ENCODE measurements around the gene DUOX2. TPM values are rescaled to one million over a fixed set of nuclear protein-coding genes. Genes with fewer than 3 reads are reported as not detected.

DUOX2 gene
- total and polyA plus RNA-seq, 2 donors (not counting 1 experiment from before 2014, with no cell fraction given) = 0.32 TPM; not detected in 1

GRCh38 chr15:45131510-45131909, 17.5 kb upstream of the DUOX2 start:
- peaks cover 21% of the 10 kb centered on the region for H3K4me1 Mint-ChIP-seq

More at GRCh38 chr15:45131510-45131909, 17.5 kb upstream of the DUOX2 start:
- no peak overlapping the region for H3K9ac ChIP-seq (ENCODE audit: low read length)
- Mint-ChIP-seq H3K27me3 (peaks cover 69% of the 10 kb centered on the region), H3K4me3 (no peak overlapping the region), H3K27ac (no peak overlapping the region), H3K9me3 (ENCODE audit: insufficient read depth) (no peaks in the 10 kb centered on the region)
- H3K79me2 ChIP-seq (ENCODE audit: control insufficient read depth, insufficient read depth, low read length) = no peaks in the 10 kb centered on the region
- H3K27ac ChIP-seq (ENCODE audit: low read length in 2 of 2) = no peak overlapping the region
- no peaks in the 10 kb centered on the region for H3K36me3 ChIP-seq (replicated peaks in 1 of 2; ENCODE audit: control extremely low read depth in 1 of 2, control insufficient read depth in 1 of 2, extremely low read depth in 1 of 2, insufficient read depth in 2 of 2, low read length in 1 of 2)
- peaks cover 27 to 36% of the 10 kb centered on the region in 2 donors for H3K4me1 ChIP-seq (ENCODE audit: control insufficient read depth in 2 of 2, insufficient read depth in 2 of 2, low read length in 2 of 2)
- H3K4me2 ChIP-seq (replicated peaks; ENCODE audit: low read depth, low read length, poor library complexity, severe bottlenecking) = no peak overlapping the region
- ChIA-PET CTCF (interaction anchor here (1.0 to 6.1 kb wide), 4 partner anchors 8 to 163 kb away, joined by 3 to 33 read pairs (median 4); no protein-coding TSS in a partner anchor), POLR2A (no interaction called here)
- H3K4me3 ChIP-seq (ENCODE audit: control extremely low read depth in 1 of 5, extremely low read depth in 1 of 5, insufficient read depth in 1 of 5, low read depth in 2 of 5, low read length in 4 of 5) = no peak overlapping the region
- DNase-seq (no peak), ATAC-seq (ENCODE audit: low read depth) (no peak)
- intact Hi-C loops (cut with micrococcal nuclease) = no loop called here
- H3K27me3 ChIP-seq (replicated peaks in 1 of 4; ENCODE audit: control extremely low read depth in 1 of 4, control insufficient read depth in 3 of 4, insufficient read depth in 4 of 4, low read length in 3 of 4) = peaks cover 0 to 74% (median 42%) of the 10 kb centered on the region in 4 experiments
- H2AFZ ChIP-seq (ENCODE audit: insufficient read depth, low read depth, low read length, poor library complexity, severe bottlenecking) = no peak overlapping the region
- TF ChIP-seq CTCF (IDR thresholded peaks at IDR 0.05) (no peak), EZH2 (IDR thresholded peaks at IDR 0.05; ENCODE audit: borderline replicate concordance, insufficient read depth, low read depth, low read length, poor library complexity, severe bottlenecking) (no peak)
- peaks cover 0 to 11% (median 0%) of the 10 kb centered on the region in 3 donors for H3K9me3 ChIP-seq (ENCODE audit: control extremely low read depth in 1 of 3, control insufficient read depth in 2 of 3, insufficient read depth in 1 of 3, low read length in 2 of 3)
- 100% methylated on average over 2 of the region's 3 CpGs for WGBS (ENCODE audit: insufficient coverage)
- H4K20me1 ChIP-seq (ENCODE audit: control insufficient read depth, insufficient read depth, low read length, poor library complexity, severe bottlenecking) = no peaks in the 10 kb centered on the region

All from B cell (primary cell).